Measurements from ENCODE around the gene MED13L. TPM values are rescaled to one million over a fixed set of nuclear protein-coding genes. Genes with fewer than 3 reads are reported as not detected.

The MED13L gene
- total RNA-seq, 1 experiment from 2014 or later, result 32.1 TPM

DNA sequence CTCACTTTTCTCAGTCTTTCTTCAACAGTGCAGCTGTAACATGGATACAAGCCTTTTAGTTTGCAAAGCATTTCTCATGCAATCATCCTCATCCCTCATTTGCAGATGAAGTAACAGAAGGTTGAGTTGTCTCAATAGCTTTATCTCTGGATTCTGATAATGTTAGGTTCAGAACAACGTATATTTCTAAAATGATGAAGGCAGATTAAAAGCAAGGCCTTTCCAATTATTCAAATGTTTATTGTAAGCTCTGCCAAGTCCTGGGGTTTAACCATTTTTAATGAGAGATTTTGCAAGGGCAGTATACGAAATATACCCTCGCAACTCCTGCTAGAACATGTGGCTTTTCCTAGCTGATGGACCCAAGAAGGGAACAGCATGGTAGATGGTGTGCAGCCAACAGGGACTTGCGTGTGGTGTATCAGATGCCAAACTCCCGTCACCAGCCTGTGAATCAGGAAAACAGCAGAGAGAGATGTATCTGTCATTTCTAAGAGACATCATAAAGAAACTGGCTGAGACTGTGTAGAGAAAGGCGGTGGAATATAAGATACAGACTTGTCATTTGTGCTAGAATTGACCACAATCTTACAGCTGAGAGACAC, 319.7 kb downstream of the MED13L start:
- no peak for DNase-seq (ENCODE audit: extremely low read depth, low read depth)

DNA sequence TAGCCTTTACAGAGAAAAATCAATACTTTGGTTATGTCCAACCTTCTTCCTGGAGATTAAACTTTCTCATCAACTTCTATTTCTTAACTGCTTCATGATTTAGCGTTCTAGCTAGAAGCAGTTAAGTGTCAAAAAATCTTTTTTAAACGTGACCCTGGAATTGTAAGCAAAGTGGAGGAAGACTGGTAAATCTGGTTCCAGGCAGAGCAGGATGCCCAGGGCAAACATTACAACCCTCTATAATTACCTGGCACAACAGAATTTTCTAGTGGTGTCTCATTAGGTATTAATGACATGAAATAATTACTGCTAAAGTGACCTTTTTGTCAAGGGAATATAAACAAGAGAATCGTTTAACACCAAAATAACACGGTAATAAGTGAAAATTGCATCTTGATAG, 320.8 kb downstream of the MED13L start:
- no peak for DNase-seq (ENCODE audit: extremely low read depth, low read depth)

DNA sequence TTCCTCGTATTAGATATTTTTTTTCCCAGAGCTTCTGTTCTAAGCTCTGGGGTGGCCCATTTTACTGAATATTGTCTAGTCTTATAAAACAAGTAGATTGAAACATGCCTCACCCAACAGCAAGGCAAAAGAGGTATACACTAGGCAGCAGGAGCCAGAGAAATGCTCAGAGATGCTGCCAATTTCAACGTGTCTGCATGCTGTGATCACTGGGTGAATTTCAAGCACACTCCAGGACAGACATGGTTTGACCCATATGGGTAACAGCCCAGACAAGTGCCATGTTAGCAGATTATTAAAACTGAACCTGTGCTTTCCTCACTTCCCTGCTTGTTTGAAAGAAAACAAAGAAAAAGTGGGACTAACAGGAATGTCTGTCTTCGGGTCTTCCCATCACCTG, 321.3 kb downstream of the MED13L start:
- DNase-seq (ENCODE audit: extremely low read depth, low read depth), result no peak

GRCh38 chr12:115953450-115953849, 324.0 kb downstream of the MED13L start:
- no peak for DNase-seq (ENCODE audit: extremely low read depth, low read depth)

DNA sequence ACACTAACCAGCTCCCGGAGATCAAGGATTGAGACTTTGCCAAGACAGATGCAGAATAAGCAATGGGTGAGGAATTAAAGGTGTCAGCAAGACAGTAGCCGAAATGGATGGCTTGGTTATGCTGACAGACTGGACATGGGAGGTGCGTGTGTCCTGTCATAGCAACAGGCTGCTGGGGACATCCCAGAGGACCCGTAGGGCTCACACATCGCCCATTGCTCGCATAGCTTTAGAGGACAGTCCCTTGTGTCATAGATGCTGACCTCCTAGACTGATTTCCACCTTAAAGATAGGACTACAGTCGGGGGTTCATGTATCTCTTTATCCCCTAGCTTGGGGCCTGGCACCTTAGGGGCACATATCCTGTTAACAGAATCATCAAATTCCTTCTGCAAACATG, 324.5 kb downstream of the MED13L start:
- no peak for DNase-seq (ENCODE audit: extremely low read depth, low read depth)

DNA sequence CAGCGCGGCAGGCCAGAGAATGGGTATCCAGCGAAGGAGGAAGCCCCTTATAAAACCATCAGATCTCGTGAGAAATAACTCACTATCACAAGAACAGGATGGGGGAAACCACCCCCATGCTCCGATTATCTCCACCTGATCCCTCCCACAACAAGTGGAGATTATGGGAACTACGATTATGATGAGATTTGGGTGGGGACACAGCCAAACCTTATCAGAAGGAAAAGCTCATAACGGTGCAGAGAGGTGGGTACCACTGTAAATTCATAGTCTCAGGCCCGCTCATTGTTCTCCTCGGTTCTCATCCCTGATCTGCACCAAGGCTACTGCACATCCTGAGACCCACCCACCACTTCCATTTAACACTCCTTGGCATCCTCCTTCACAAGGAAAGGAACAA, 326.5 kb downstream of the MED13L start:
- no peak for DNase-seq (ENCODE audit: extremely low read depth, low read depth)

GRCh38 chr12:115949675-115950074, 327.8 kb downstream of the MED13L start:
- DNase-seq (ENCODE audit: extremely low read depth, low read depth), result no peak

DNA sequence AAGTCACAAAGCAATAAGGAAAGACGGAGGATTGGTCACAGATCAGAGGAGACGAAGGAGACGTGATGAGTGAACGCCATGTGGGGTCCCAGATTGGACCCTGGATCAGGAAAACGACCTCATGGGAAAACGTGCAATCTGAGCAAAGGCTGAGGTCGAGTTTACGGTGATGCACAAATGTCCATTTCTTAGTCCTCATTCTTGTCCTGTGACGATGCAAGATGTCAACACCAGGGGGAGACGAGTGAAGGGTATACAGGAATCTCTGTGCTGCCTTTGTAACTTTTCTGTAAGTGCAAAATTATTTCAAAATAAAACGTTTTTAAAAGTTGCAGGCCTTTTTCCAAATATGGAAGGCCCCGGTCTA, 329.8 kb downstream of the MED13L start:
- DNase-seq (ENCODE audit: extremely low read depth, low read depth), result no peak

GRCh38 chr12:115946867-115947695, 330.4 kb downstream of the MED13L start:
- DNase-seq (ENCODE audit: extremely low read depth, low read depth), result no peak

DNA sequence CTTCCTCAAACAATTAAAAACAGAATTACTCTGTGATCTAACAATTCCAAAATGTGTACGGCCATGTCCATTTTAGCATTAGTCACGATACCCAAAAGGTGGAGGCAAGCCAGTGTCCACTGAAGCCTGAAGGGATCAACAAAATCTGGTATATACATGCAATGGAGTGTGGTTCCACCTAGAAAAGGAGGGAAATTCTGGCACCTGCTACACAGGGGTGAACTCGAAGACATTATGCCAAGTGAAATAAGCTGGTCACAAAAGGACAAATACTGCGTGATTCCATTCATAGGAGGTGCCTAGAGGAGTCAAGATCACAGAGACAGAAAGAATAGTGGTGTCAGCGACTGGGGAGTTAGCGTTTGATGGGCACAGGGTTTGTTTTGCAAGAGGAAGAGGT, 331.4 kb downstream of the MED13L start:
- DNase-seq (ENCODE audit: extremely low read depth, low read depth), result no peak

GRCh38 chr12:115945491-115945885, 332.0 kb downstream of the MED13L start:
- DNase-seq (ENCODE audit: extremely low read depth, low read depth), result no peak

- no peak for DNase-seq (ENCODE audit: extremely low read depth, low read depth)
Observed at GRCh38 chr12:115944837-115945490, 332.5 kb downstream of the MED13L start.

DNA sequence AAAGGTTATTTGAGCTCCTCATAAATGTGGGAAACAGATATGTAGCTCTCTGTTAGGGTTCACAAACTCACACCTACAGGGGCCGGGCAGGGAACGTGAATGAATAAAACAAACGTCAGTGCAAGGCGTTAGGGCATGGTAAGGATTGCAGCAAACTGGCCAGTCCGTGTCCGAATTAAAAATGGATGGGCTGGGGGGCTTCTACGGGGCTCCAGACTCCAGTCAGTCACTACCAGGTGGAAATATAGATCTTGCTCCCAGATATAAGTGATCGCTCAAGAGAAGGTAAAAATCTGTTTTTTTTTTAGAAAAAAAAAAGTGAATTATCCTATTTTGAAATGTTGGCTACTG, 333.1 kb downstream of the MED13L start:
- DNase-seq (ENCODE audit: extremely low read depth, low read depth), result no peak

GRCh38 chr12:115943630-115944391, 333.7 kb downstream of the MED13L start:
- no peak for DNase-seq (ENCODE audit: extremely low read depth, low read depth)

DNA sequence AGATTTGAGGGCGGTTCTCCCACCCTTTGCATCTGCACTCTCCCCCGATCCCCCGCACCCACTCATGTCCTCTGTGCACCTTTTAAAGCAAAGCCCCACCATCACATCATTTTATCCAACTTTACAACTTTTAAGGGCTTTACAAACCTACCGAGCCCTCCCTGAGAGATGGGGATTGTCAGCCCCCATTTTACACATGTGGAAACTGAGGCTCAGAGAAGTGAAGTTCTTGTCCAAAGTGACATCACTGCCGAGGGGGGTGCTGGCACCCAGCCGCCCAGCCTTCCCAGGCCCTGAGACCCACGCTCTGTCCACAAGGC, 334.2 kb downstream of the MED13L start:
- DNase-seq (ENCODE audit: extremely low read depth, low read depth), result no peak

DNA sequence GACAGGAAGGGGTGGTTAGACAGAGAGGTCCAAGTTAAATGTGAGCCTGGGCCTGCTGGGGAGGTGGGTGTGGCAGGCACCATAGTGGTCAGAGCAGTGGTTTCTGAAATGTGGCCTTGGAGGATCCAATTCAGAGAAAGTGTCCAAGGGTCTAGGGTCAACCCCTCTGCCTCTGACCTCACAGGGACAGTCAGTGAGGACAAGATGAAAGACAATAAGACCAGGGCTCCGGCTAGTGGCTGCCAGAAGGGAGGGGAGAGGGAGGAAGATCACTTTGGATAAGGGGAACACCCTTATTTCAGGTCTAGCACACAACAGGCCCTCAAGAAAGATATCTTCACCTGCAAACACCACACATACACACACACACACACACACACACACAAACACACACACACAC, 335.1 kb downstream of the MED13L start:
- DNase-seq (ENCODE audit: extremely low read depth, low read depth), result no peak

DNA sequence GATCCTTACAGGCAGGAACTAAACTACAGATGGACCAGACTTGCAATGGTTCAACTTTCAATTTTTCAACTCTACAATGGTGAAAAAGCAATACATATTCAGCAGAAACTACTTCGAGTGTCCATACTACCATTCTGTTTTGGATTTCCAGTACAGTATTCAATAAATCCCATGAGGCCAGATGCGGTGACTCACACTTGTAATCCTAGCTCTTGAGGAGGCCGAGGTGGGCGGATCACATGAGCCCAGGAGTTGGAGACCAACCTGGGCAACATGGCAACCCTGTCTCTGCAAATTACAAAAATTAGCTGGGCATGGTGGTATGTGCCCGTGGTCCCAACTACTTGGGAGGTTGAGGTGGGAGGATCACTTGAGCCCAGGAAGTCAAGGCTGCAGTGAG, 336.1 kb downstream of the MED13L start:
- no peak for DNase-seq (ENCODE audit: extremely low read depth, low read depth)

GRCh38 chr12:115938794-115939377, 338.6 kb downstream of the MED13L start:
- no peak for DNase-seq (ENCODE audit: extremely low read depth, low read depth)

DNA sequence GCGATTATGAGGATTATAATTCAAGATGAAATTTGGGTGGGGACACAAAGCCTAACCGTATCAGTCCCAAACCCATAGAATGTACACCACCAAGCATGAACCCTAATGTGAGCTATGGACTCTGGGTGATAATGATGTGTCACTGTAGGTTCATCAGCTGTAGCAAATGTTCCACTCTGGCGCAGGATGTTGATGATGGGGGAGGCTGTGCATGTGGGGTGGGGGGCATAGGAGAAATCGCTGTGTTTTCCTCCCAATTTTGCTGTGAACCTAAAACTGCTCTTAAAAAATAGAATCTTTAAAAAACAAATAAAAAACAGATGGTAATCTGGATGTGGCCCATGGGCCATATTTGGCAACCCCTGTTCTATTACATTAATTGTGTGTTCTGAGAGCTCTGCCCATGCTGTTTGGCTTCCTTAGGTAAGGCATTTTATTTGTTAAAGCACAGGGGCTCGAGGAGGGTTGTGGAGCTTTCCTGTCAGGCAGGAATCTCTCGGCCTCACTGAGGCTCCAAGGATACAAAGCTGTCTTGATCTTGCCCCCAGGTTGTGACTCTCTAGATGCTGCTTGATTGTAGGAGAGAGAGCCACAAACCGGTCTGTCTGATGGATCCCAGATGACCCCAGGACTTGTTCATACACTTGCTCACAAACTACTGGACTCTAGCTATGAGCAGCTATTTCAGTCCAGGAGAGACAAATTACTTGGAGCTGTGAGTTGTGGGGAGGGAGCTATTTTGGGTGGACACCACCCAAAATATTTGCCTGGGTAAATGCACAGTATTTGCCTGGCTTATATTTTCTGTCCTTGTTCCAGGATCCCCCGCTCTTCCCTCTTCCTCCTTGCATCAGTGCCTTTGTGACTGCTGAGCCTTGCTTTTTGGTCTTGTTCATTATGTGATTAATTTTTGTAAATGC, 340.2 kb downstream of the MED13L start:
- DNase-seq (ENCODE audit: extremely low read depth, low read depth), result no peak

GRCh38 chr12:115934877-115935276, 342.6 kb downstream of the MED13L start:
- no peak for DNase-seq (ENCODE audit: extremely low read depth, low read depth)
